Skeletal muscle tissue (tissue), 4 donors: ENCODE measurements around the gene OR9Q1. TPM values are rescaled to one million over a fixed set of nuclear protein-coding genes. Genes with fewer than 3 reads are reported as not detected.

Experiments
- H3K27ac ChIP-seq: one replicate; pipeline ENCODE4 v1.7.0; 2013; ENCODE audit warnings: mild to moderate bottlenecking, low read depth, low read length, inconsistent platforms
- H3K27me3 ChIP-seq, 3 donors: one replicate each; pipeline ENCODE4 v1.7.0; 2013; ENCODE audit warnings: low read length in 3 of 3; ENCODE audit not compliant: control insufficient read depth in 3 of 3, insufficient read depth in 3 of 3
- H3K36me3 ChIP-seq, 3 donors: one replicate each; pipeline ENCODE4 v1.7.0; 2013; ENCODE audit warnings: low read length in 3 of 3; ENCODE audit not compliant: control insufficient read depth in 3 of 3, insufficient read depth in 3 of 3
- H3K4me1 ChIP-seq, 3 donors: one replicate each; pipeline ENCODE4 v1.7.0; 2013; ENCODE audit warnings: low read length in 3 of 3, mild to moderate bottlenecking in 3 of 3; ENCODE audit not compliant: control insufficient read depth in 3 of 3, insufficient read depth in 3 of 3
- H3K4me3 ChIP-seq, 3 donors: one replicate each; pipeline ENCODE4 v1.7.0; 2013; ENCODE audit warnings: low read length in 3 of 3
- H3K9ac ChIP-seq, 3 donors: one replicate each; pipeline ENCODE4 v1.7.0; 2013; ENCODE audit warnings: low read length in 3 of 3, mild to moderate bottlenecking in 3 of 3, moderate library complexity in 2 of 3, low read depth in 1 of 3
- H3K9me3 ChIP-seq, 3 donors: one replicate each; pipeline ENCODE4 v1.7.0; 2013; ENCODE audit warnings: low read length in 3 of 3; ENCODE audit not compliant: control insufficient read depth in 3 of 3
- total RNA-seq: library from RNA; depleted of rRNA; stranded (reverse); fragments of >200 nt; gene quantifications from one replicate; pipeline ENCODE4 v1.2.3, GENCODE V29; 2014
- donor health status: Osteomylitis.

Gene OR9Q1
- total RNA-seq, 1 donor from 2014 or later = not detected

DNA sequence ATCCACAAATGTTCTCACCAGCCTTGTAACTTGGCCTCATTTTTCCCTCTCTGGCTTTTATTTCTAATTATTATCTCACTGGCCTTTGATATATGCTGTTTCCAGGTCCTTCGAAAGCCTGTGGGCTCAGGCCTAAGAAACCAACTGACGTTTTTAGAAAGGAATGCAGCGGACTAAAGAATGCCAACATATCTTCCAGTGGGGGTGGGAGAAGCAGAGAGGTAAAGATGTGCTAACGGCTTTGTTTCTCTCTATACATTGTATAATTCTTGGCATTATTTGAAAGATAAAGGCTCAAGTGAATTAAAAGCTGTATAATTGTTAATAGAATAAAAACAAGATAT, 35.3 kb downstream of the OR9Q1 start:
- Histone ChIP-seq H3K4me3 (no peak overlapping the region), H3K9me3 (no peaks in the 10 kb centered on the region), H3K36me3 (no peaks in the 10 kb centered on the region), H3K27ac (no peak overlapping the region), H3K9ac (no peak overlapping the region), H3K27me3 (no peaks in the 10 kb centered on the region), H3K4me1 (peaks cover 4 to 11% (median 10%) of the 10 kb centered on the region in 3 donors)

DNA sequence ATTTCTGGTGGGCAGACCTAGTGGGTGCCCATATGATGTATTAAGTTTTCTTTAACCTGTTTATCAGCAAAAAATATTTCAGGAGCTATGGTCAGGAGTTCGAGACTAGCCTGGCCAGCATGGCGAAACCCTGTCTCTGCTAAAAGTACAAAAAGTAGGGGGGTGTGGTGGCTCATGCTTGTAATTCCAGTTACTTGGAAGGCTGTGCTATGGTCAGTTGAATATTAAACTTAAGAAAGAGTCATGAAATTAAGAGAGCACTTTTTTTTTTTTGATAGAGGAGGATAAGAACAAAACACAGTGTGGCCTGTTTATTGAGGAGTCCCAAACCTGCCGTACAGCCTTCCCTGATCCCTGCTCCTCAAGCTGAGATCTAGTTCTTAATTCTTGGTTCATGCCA, 36.9 kb downstream of the OR9Q1 start:
- Histone ChIP-seq H3K4me1 (peaks cover 4 to 11% (median 10%) of the 10 kb centered on the region in 3 donors), H3K36me3 (no peaks in the 10 kb centered on the region), H3K9ac (no peak overlapping the region), H3K27me3 (peaks cover 0 to 3% (median 0%) of the 10 kb centered on the region in 3 donors), H3K9me3 (no peaks in the 10 kb centered on the region), H3K4me3 (no peak overlapping the region), H3K27ac (no peak overlapping the region)

DNA sequence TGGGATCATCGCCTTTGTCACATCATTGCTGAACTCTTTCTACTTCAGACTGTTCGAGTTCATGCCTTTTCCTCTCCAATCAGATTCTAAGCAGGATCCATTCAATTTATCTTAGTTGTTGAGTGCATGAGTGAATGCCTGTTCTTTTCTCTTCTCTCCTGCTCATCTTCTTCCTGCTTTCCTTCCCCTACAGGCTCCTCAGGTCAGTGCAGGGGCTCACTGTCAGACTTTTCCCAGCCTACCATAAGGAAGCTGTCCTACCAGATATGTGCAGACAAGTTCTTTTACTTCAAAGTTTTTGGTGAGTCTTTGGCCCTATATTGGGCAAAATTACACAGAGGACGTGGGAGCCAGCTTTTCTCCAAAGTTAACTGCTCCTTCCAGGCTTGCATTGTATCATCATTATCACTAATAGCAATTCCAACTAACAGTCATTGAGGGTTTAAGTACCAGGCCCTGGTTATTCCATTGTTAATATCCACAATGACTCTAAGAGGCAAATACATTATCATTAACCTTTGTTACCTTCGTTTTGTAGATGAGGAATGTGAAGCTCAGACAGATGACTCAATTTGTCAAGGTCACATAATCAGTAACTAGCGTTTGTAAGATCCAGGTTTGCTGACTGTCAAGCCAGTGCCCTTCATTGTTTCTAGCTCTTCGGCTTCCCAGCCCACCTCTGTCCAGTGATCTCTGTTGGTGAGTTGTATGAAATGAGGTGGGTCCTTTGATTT, 37.4 kb downstream of the OR9Q1 start:
- H3K9me3 ChIP-seq = no peaks in the 10 kb centered on the region
- peaks cover 0 to 3% (median 0%) of the 10 kb centered on the region in 3 donors for H3K27me3 ChIP-seq
- no peak overlapping the region for H3K4me3 ChIP-seq
- H3K27ac ChIP-seq = no peak overlapping the region
- no peaks in the 10 kb centered on the region for H3K36me3 ChIP-seq
- peaks cover 4 to 11% (median 10%) of the 10 kb centered on the region in 3 donors for H3K4me1 ChIP-seq
- no peak overlapping the region for H3K9ac ChIP-seq

DNA sequence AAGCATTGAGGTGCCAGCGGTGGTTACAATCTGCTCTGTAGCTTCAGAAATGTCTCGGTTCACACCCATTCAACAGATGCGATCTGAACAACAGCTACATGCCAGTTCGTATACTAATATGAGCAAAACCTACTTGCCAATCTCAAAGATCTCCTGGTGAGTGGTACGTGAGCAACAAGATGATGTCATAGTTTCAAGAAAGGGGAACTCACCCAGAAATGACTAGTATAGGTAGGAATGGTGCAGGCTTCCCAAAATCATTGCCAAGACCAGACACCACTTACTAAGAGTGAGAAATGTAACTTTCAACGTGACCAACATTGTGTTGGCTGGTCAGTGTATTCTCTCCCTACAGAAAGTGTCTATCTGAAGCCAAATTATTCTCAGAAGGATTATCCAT, 38.1 kb downstream of the OR9Q1 start:
- Histone ChIP-seq H3K27me3 (peaks cover 0 to 3% (median 0%) of the 10 kb centered on the region in 3 donors), H3K27ac (no peak overlapping the region), H3K36me3 (no peaks in the 10 kb centered on the region), H3K9ac (no peak overlapping the region), H3K4me1 (peaks cover 4 to 11% (median 10%) of the 10 kb centered on the region in 3 donors), H3K4me3 (no peak overlapping the region), H3K9me3 (no peaks in the 10 kb centered on the region)

DNA sequence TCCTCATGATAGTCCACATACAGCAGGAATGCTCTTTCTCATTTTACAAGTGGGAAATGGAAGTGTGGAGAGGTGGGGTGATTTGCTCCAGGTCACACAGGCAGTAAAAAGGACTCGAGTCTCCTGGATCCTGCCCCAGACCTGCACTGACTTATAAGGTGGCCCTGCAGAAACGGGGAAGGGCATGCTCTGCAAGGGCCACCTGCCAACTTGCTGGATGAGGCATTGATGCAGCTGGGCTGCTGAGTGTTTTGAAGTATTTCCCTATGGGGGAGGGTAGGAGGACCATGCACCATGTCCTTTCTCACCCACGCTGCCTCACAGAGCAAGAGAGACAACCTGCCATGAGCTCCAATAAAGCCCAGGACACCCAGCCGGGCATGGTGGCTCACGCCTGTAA, 44.0 kb downstream of the OR9Q1 start:
- H3K27ac ChIP-seq = no peak overlapping the region
- no peak overlapping the region for H3K4me3 ChIP-seq
- peaks cover 0 to 3% (median 0%) of the 10 kb centered on the region in 3 donors for H3K27me3 ChIP-seq
- H3K4me1 ChIP-seq = no peaks in the 10 kb centered on the region
- no peaks in the 10 kb centered on the region for H3K9me3 ChIP-seq
- no peaks in the 10 kb centered on the region for H3K36me3 ChIP-seq
- no peak overlapping the region for H3K9ac ChIP-seq

DNA sequence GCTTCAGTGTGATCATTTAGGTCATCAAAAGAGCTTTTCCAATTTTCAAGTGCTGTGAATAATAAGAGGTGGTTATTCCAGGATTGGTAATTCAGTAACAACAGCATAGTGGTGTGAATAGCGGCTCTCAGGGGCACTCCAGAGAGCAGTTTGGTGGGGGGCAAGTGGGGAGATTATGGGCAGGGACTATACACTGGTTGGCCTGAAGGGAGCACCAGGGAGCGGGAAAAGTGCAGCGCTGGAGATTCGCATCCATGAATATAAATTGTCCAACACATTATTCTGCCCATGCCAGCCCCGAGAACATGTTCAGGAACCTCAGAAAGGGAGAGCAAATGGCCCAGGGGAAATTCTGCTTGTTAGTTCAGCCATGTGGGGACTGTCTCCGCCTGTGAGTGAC, 45.0 kb downstream of the OR9Q1 start:
- H3K27ac ChIP-seq = no peak overlapping the region
- no peak overlapping the region for H3K4me3 ChIP-seq

DNA sequence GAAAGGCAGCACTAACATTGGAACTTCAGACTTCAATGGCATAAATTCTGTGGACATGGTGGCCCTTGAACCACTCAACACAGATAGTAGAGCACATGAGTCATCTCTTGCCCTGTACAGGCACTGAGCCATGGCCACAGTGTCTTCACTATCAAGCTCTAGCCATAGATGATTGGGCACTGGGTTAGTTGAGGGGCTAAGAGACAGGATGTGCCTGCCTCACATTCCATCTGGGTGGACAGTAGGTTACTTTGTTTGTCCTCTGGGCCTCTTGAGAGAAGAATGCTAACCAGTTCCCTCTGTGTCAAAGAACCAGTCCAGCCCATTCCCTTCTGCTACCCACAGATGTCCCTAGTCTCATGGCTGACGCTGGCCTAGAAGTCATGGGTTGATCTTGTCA, 46.9 kb downstream of the OR9Q1 start:
- no peak overlapping the region for H3K4me3 ChIP-seq
- H3K4me1 ChIP-seq = no peaks in the 10 kb centered on the region
- no peak overlapping the region for H3K9ac ChIP-seq
- H3K27ac ChIP-seq = no peak overlapping the region
- no peaks in the 10 kb centered on the region for H3K36me3 ChIP-seq
- no peaks in the 10 kb centered on the region for H3K27me3 ChIP-seq
- H3K9me3 ChIP-seq = no peaks in the 10 kb centered on the region

More for the DNA sequence above, 45.0 kb downstream of the OR9Q1 start:
- no peak overlapping the region for H3K9ac ChIP-seq
- H3K4me1 ChIP-seq = no peaks in the 10 kb centered on the region
- no peaks in the 10 kb centered on the region for H3K9me3 ChIP-seq
- no peaks in the 10 kb centered on the region for H3K36me3 ChIP-seq
- H3K27me3 ChIP-seq = peaks cover 0 to 3% (median 0%) of the 10 kb centered on the region in 3 donors

DNA sequence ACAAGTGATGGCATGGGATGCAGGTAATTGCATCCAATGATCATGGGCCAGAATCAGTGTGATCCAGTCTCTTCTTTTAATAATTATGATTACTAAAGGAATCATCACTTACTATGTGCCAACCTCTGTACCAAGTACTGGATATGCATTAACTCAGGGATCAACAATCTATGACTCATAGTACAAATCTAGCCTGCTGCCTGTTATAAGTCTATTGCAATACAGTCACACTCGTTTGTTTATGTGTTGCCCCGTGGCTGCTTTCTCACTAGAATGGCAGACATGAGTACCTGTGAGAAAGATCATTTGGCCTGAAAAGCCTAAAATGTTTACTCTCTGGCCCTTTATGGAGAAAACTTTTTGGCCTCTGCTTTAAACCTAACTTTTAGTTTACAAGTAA, 52.1 kb downstream of the OR9Q1 start:
- Histone ChIP-seq H3K36me3 (no peaks in the 10 kb centered on the region), H3K27ac (no peak overlapping the region), H3K9me3 (no peaks in the 10 kb centered on the region), H3K27me3 (no peaks in the 10 kb centered on the region), H3K4me1 (no peaks in the 10 kb centered on the region), H3K4me3 (no peak overlapping the region), H3K9ac (no peak overlapping the region)

DNA sequence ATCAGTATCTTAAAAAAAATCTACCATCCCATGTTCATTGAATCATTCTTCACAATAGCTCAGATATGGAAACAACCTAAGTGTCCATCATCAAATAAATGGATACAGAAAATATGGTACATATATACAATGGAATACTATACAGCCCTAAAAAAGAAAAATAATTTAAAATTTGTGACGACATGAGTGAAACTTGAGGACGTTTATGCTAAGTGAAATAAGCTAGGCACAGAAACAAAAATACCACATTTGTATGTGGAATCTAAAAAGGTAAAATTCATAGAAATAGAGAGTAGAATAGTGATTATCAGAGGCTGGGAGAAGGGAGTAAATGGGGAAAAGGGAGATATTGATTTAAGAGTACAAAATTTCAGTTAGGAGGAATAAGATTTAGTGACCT, 62.8 kb downstream of the OR9Q1 start:
- no peaks in the 10 kb centered on the region for H3K4me1 ChIP-seq
- no peaks in the 10 kb centered on the region for H3K9me3 ChIP-seq
- H3K4me3 ChIP-seq = no peak overlapping the region
- no peak overlapping the region for H3K9ac ChIP-seq
- H3K27me3 ChIP-seq = no peaks in the 10 kb centered on the region
- no peak overlapping the region for H3K27ac ChIP-seq
- no peaks in the 10 kb centered on the region for H3K36me3 ChIP-seq

DNA sequence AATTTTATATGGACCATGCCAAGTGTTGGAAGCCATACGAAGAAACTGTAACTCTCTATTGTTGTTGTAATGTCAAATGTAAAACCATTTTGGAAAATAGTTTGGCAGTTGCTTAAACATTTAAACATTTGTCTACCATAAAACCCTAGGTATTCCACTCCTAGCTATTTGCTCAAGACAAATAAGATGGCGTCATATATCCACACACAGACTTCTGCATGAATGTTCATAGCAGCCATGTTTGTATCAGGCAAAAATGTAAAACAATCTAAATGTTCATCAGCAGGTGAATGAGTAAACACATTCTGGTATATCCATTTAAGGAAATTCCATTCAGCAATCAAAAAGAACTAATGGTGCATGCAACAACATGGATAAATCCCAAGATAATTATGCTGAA, 73.8 kb downstream of the OR9Q1 start:
- Histone ChIP-seq H3K27me3 (no peaks in the 10 kb centered on the region), H3K4me3 (no peak overlapping the region), H3K4me1 (no peaks in the 10 kb centered on the region), H3K9me3 (peaks cover 0 to 3% (median 0%) of the 10 kb centered on the region in 3 donors), H3K27ac (no peak overlapping the region), H3K9ac (no peak overlapping the region), H3K36me3 (no peaks in the 10 kb centered on the region)
